IMR-90 (cell line): Measurements from ENCODE around the gene SPATA2L. TPM values are rescaled to one million over a fixed set of nuclear protein-coding genes. Genes with fewer than 3 reads are reported as not detected.

Experiments
- ATAC-seq: fragments of 200-7000 bp; cut with Tn5 transposase; 2 replicates; pipeline ENCODE4 v1.9.1; 2020; ENCODE audit warnings: low read depth, mild to moderate bottlenecking, moderate library complexity
- BruUV-seq: library from RNA; stranded (reverse); fragments of 400-500 nt; replicated peaks from 2 replicates; lab custom pipeline; 2021; lab: Mats Ljungman, UMichigan
- CTCF ChIA-PET: fragments of 300-600 bp; formaldehyde crosslinking; extraction: SDS; loops from one replicate; lab custom pipeline; 2021; ENCODE audit warnings: antibody characterized with exemption; lab: Yijun Ruan, JAX
- POLR2A ChIA-PET: fragments of 300-600 bp; sonication (Branson Sonifier 250); formaldehyde crosslinking; loops from one replicate; lab custom pipeline; 2022; ENCODE audit warnings: antibody characterized with exemption; ENCODE audit not compliant: unreplicated experiment; lab: Charles Lee
- DNase-seq: peaks from one replicate; pipeline ENCODE4 v3.0.0; 2013
- H2AFZ ChIP-seq: replicated peaks from 2 replicates; pipeline ENCODE3; 2013; ENCODE audit warnings: low read length, mild to moderate bottlenecking; ENCODE audit not compliant: poor library complexity
- H2AK5ac ChIP-seq: 2 replicates; pipeline ENCODE4 v1.6.1; 2013; ENCODE audit warnings: low read depth, low read length, inconsistent platforms
- H2AK9ac ChIP-seq: replicated peaks from 2 replicates; pipeline ENCODE3; 2013; ENCODE audit warnings: mild to moderate bottlenecking, low read depth, low read length, moderate library complexity; ENCODE audit not compliant: poor library complexity
- H2BK120ac ChIP-seq: 2 replicates; pipeline ENCODE4 v1.6.1; 2013; ENCODE audit warnings: low read depth, low read length, inconsistent platforms
- H2BK15ac ChIP-seq: 3 replicates; pipeline ENCODE4 v1.6.1; 2013; ENCODE audit warnings: low read depth, low read length, inconsistent platforms
- H2BK20ac ChIP-seq: 2 replicates; pipeline ENCODE4 v1.6.1; 2013; ENCODE audit warnings: low read depth, mild to moderate bottlenecking, inconsistent platforms, low read length, moderate library complexity
- H2BK5ac ChIP-seq: 2 replicates; pipeline ENCODE4 v1.6.1; 2013; ENCODE audit warnings: mild to moderate bottlenecking, low read depth, low read length, inconsistent platforms; ENCODE audit not compliant: poor library complexity, severe bottlenecking
- H3K14ac ChIP-seq: replicated peaks from 2 replicates; pipeline ENCODE4 v1.6.1; 2013; ENCODE audit warnings: low read depth, low read length, inconsistent platforms
- H3K18ac ChIP-seq: 2 replicates; pipeline ENCODE4 v1.6.1; 2013; ENCODE audit warnings: low read depth, low read length, control low read depth
- H3K23ac ChIP-seq: 2 replicates; pipeline ENCODE4 v1.6.1; 2013; ENCODE audit warnings: low read depth, low read length, inconsistent platforms
- H3K27ac ChIP-seq: 2 replicates; pipeline ENCODE4 v1.5.1; 2013; ENCODE audit warnings: mild to moderate bottlenecking, control low read depth, low read length; ENCODE audit not compliant: insufficient read depth
- H3K27me3 ChIP-seq: 2 replicates; pipeline ENCODE4 v1.6.1; 2013; ENCODE audit warnings: low read length; ENCODE audit not compliant: control insufficient read depth, insufficient read depth
- H3K36me3 ChIP-seq: 2 replicates; pipeline ENCODE4 v1.6.1; 2013; ENCODE audit warnings: low read length, mixed read lengths; ENCODE audit not compliant: control insufficient read depth, insufficient read depth
- H3K4ac ChIP-seq: 2 replicates; pipeline ENCODE4 v1.6.1; 2013; ENCODE audit warnings: low read depth, low read length, inconsistent platforms
- H3K4me1 ChIP-seq: 2 replicates; pipeline ENCODE4 v1.6.1; 2013; ENCODE audit warnings: low read length, mixed read lengths; ENCODE audit not compliant: control insufficient read depth, insufficient read depth
- H3K4me2 ChIP-seq: 2 replicates; pipeline ENCODE4 v1.6.1; 2013; ENCODE audit warnings: low read depth, mild to moderate bottlenecking, control low read depth, low read length, moderate library complexity
- H3K4me3 ChIP-seq: 2 replicates; pipeline ENCODE4 v1.5.1; 2013; ENCODE audit warnings: low read depth, mild to moderate bottlenecking, control low read depth, low read length, moderate library complexity; ENCODE audit not compliant: insufficient read depth
- H3K56ac ChIP-seq: 2 replicates; pipeline ENCODE4 v1.6.1; 2013; ENCODE audit warnings: low read length, inconsistent platforms; ENCODE audit not compliant: insufficient read depth; ENCODE audit errors: extremely low read depth
- H3K79me1 ChIP-seq, 2 experiments: 2 replicates each; pipeline ENCODE4 v1.6.1; 2013; ENCODE audit warnings: low read length in 2 of 2, inconsistent platforms in 1 of 2, low read depth in 1 of 2
- H3K9ac ChIP-seq: 2 replicates; pipeline ENCODE4 v1.6.1; 2013; ENCODE audit warnings: low read depth, low read length, control low read depth
- H3K9me1 ChIP-seq: 2 replicates; pipeline ENCODE4 v1.6.1; 2013; ENCODE audit warnings: low read length, inconsistent platforms; ENCODE audit not compliant: insufficient read depth
- H3K9me3 ChIP-seq: 2 replicates; pipeline ENCODE4 v1.6.1; 2013; ENCODE audit warnings: low read length; ENCODE audit not compliant: control insufficient read depth, insufficient read depth
- H4K20me1 ChIP-seq: 2 replicates; pipeline ENCODE4 v1.6.1; 2013; ENCODE audit warnings: low read length, inconsistent platforms; ENCODE audit not compliant: insufficient read depth
- H4K5ac ChIP-seq: 2 replicates; pipeline ENCODE4 v1.6.1; 2013; ENCODE audit warnings: mild to moderate bottlenecking, low read depth, low read length, control low read depth
- H4K8ac ChIP-seq, 2 experiments: 2 replicates each; pipeline ENCODE4 v1.6.1; 2013; ENCODE audit warnings: low read depth in 2 of 2, low read length in 2 of 2, control low read depth in 1 of 2, inconsistent platforms in 1 of 2
- H4K91ac ChIP-seq: 2 replicates; pipeline ENCODE4 v1.6.1; 2013; ENCODE audit warnings: low read depth, low read length, inconsistent platforms; ENCODE audit not compliant: insufficient read depth
- BHLHE40 ChIP-seq: fragments of 150-350 bp; IDR thresholded peaks from 2 replicates; pipeline ENCODE4 v1.6.1; 2016; ENCODE audit warnings: mild to moderate bottlenecking, low read depth, low read length
- CEBPB ChIP-seq: IDR thresholded peaks from 2 replicates; pipeline ENCODE4 v1.6.1; 2012; ENCODE audit warnings: low read depth, low read length, improper control_type of control experiment
- CHD1 ChIP-seq: IDR thresholded peaks from 2 replicates; pipeline ENCODE4 v1.6.1; 2012; ENCODE audit warnings: low read depth, low read length, improper control_type of control experiment
- CTCF ChIP-seq: conservative IDR thresholded peaks from 2 replicates; pipeline ENCODE4 v1.5.1; 2012; ENCODE audit warnings: mild to moderate bottlenecking, low read depth, low read length, improper control_type of control experiment
- FOS ChIP-seq: fragments of 150-350 bp; IDR thresholded peaks from 2 replicates; pipeline ENCODE4 v1.6.1; 2016; ENCODE audit warnings: low read depth, low read length
- MAFK ChIP-seq: IDR thresholded peaks from 2 replicates; pipeline ENCODE4 v1.6.1; 2012; ENCODE audit warnings: low read depth, low read length, improper control_type of control experiment
- MAZ ChIP-seq: IDR thresholded peaks from 2 replicates; pipeline ENCODE4 v1.6.1; 2012; ENCODE audit warnings: low read depth, mild to moderate bottlenecking, low read length, improper control_type of control experiment, moderate library complexity, borderline replicate concordance
- MXI1 ChIP-seq: IDR thresholded peaks from 2 replicates; pipeline ENCODE4 v1.6.1; 2012; ENCODE audit warnings: low read depth, mild to moderate bottlenecking, low read length, moderate library complexity, borderline replicate concordance
- NFE2L2 ChIP-seq: fragments of 150-350 bp; IDR thresholded peaks from 2 replicates; pipeline ENCODE4 v1.6.1; 2016; ENCODE audit warnings: low read depth, mild to moderate bottlenecking, low read length
- POLR2A ChIP-seq: IDR thresholded peaks from 2 replicates; pipeline ENCODE4 v1.6.1; 2012; ENCODE audit warnings: mild to moderate bottlenecking, low read depth, low read length
- RCOR1 ChIP-seq: IDR thresholded peaks from 2 replicates; pipeline ENCODE4 v1.6.1; 2012; ENCODE audit warnings: mild to moderate bottlenecking, low read length, improper control_type of control experiment; ENCODE audit not compliant: insufficient replicate concordance
- RFX5 ChIP-seq: IDR thresholded peaks from 2 replicates; pipeline ENCODE4 v1.8.0; 2012; ENCODE audit warnings: low read depth, mild to moderate bottlenecking, low read length, moderate library complexity
- USF2 ChIP-seq: fragments of 150-350 bp; IDR thresholded peaks from 2 replicates; pipeline ENCODE4 v1.6.1; 2017; ENCODE audit warnings: mild to moderate bottlenecking, antibody characterized with exemption, low read length, low read depth
- WGBS, 2 experiments: methylation state at CpG; one replicate each; pipeline versions ENCODE4 v1.1.5 to v1.1.7; 2013; ENCODE audit warnings: missing lambda C conversion rate in 2 of 2; ENCODE audit not compliant: insufficient read length in 1 of 2; ENCODE audit errors: extremely low coverage in 2 of 2; 5-methylcytosine and 5-hydroxymethylcytosine counted together
- dilution Hi-C: fragments of 300-500 bp; cut with HindIII; formaldehyde crosslinking; loops from one replicate; pipeline ENCODE4 v1.14.3; 2018; ENCODE audit warnings: low sequenced_read_pairs; ENCODE audit not compliant: unreplicated experiment
- in situ Hi-C: fragments of 300-500 bp; cut with MboI; formaldehyde crosslinking; loops from 3 replicates; pipeline ENCODE4 v1.14.3; 2019; ENCODE audit warnings: low sequenced_read_pairs, inconsistent platforms, mixed read lengths
- intact Hi-C: fragments of 100-400 bp; cut with micrococcal nuclease; formaldehyde crosslinking; loops from 2 replicates; pipeline ENCODE4 v1.10.0; 2022
- polyA plus RNA-seq, 3 experiments: library from polyadenylated mRNA; depleted of rRNA; stranded (reverse); fragments of >200 nt; gene quantifications; 2 replicates each; pipeline ENCODE4 v1.2.3, GENCODE V29; 2012; ENCODE audit warnings: low replicate concordance in 1 of 3
- total RNA-seq: library from RNA; depleted of rRNA; stranded (reverse); fragments of >200 nt; gene quantifications from 2 replicates; pipeline ENCODE4 v1.2.3, GENCODE V29; 2012

The SPATA2L gene
- total and polyA plus RNA-seq, 2 of the 4 experiments (the other 2 are of a cell fraction): 4.8 to 6.9 TPM

DNA sequence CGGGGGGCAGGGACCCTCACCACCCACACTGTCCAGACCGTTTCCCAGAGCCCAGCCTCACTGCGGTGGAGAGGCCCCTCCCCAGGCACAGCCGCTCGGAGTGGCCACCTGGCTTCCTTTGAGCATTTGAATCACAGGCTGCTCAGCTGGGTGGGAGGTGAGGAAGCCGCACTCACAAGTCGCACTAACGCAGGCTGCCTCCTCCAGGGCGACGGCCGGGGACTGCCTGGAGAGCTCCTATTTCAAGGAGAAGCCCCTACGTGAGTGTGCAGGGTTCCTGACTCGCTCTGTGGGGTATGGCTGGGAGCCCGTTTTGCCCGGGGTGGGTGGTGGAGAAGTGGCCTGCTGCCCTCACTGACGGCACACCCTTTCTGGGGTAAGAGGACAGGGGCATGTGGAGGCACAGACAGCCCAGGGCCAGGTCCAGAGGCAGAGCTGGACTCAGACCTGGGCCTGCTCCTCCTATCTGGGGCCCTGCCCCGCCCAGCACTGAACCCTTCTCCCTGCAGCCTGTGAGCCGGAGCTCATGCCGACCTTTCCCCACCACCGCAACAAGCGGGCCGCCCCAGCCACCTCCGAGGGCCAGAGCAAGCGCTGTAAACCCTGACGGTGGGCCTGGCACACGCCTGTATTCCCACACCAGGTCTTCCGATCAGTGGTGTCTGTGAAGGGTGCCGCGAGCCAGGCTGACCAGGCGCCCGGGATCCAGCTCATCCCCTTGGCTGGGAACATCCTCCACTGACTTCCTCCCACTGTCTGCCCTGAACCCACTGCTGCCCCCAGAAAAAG, 6.2 kb downstream of the SPATA2L start:
- ChIA-PET POLR2A (no interaction called here), CTCF (no interaction called here)
- Histone ChIP-seq H3K27me3 (no peaks in the 10 kb centered on the region), H2BK15ac (no peak overlapping the region), H3K9me3 (no peaks in the 10 kb centered on the region), H2AK9ac (no peak overlapping the region), H3K27ac (no peak overlapping the region), H3K14ac (no peak overlapping the region), H2BK120ac (no peak overlapping the region), H3K4me1 (peaks cover 2% of the 10 kb centered on the region), H4K5ac (no peak overlapping the region), H3K18ac (no peak overlapping the region), H3K9me1 (0 out of 2 replicates have a peak, but pooled peaks cover 2% of the 10 kb centered on the region), H3K9ac (no peak overlapping the region), H4K8ac (no peak overlapping the region), H2AK5ac (no peak overlapping the region), H2AFZ (peak overlapping the region; percentile 21), H2BK20ac (no peak overlapping the region), H4K91ac (no peak overlapping the region), H3K79me1 (peaks cover 4 to 20% of the 10 kb centered on the region in 2 experiments; a peak in 3 of 4 replicates), H4K20me1 (peaks cover 25% of the 10 kb centered on the region), H3K56ac (no peak overlapping the region), H3K4me3 (no peak overlapping the region), H3K4me2 (no peak overlapping the region), H2BK5ac (no peak overlapping the region), H3K36me3 (peaks cover 49% of the 10 kb centered on the region), H3K23ac (no peak overlapping the region), H3K4ac (no peak overlapping the region)
- dilution Hi-C loops: no loop called here
- TSS peak; percentile 67 for BruUV-seq
- ATAC-seq: no peak
- in situ Hi-C loops: no loop called here
- WGBS, 2 experiments: 89% methylated on average over 9 of the region's 31 CpGs; no CpG with 5 or more reads in 1 of the 2 experiments
- no peak for DNase-seq
- TF ChIP-seq USF2 (no peak), MXI1 (no peak), CEBPB (no peak), NFE2L2 (no peak), RFX5 (no peak), CTCF (no peak), RCOR1 (no peak), POLR2A (no peak), CHD1 (no peak), MAFK (no peak), FOS (no peak), BHLHE40 (no peak), MAZ (no peak)
- intact Hi-C loops: no loop called here
